SU-DHL-6 (cell line): ENCODE measurements around the gene SPRED1.

Experiments
- H2AFZ ChIP-seq: fragments of 200-600 bp; sonication (generic); 2 replicates; pipeline ENCODE4 v1.6.1; 2014; ENCODE audit warnings: low read depth, mild to moderate bottlenecking, moderate library complexity, mixed read lengths, antibody characterized with exemption, low read length; ENCODE audit not compliant: severe bottlenecking
- H3F3A ChIP-seq: fragments of 200-600 bp; shearing (Covaris generic); 2 replicates; pipeline ENCODE4 v1.6.0; 2016; ENCODE audit warnings: antibody characterized with exemption, mild to moderate bottlenecking; ENCODE audit not compliant: insufficient read depth
- H3K27ac ChIP-seq: fragments of 200-600 bp; sonication (generic); 2 replicates; pipeline ENCODE4 v1.5.1; 2016; ENCODE audit warnings: low read depth, mild to moderate bottlenecking, low read length, moderate library complexity, mixed read lengths
- H3K27me3 ChIP-seq: fragments of 200-600 bp; sonication (generic), shearing (Covaris generic); 2 replicates; pipeline ENCODE4 v1.6.0; 2014; ENCODE audit warnings: mild to moderate bottlenecking, low read length
- H3K36me3 ChIP-seq: fragments of 200-600 bp; sonication (generic); 2 replicates; pipeline ENCODE4 v1.6.1; 2014; ENCODE audit warnings: mild to moderate bottlenecking, low read length, mixed read lengths
- H3K4me2 ChIP-seq: fragments of 300-600, 200-600 bp; shearing (Covaris generic), sonication (generic); 2 replicates; pipeline ENCODE4 v1.6.0; 2014; ENCODE audit warnings: low read length, low read depth, mild to moderate bottlenecking; ENCODE audit not compliant: poor library complexity, severe bottlenecking
- H3K4me3 ChIP-seq: fragments of 200-600 bp; sonication (generic); 2 replicates; pipeline ENCODE4 v1.5.1; 2014; ENCODE audit warnings: antibody characterized with exemption, low read length, mild to moderate bottlenecking, mixed read lengths; ENCODE audit not compliant: insufficient read depth, poor library complexity, severe bottlenecking
- H3K79me2 ChIP-seq: fragments of 200-600 bp; sonication (generic); 2 replicates; pipeline ENCODE4 v1.6.1; 2014; ENCODE audit warnings: mild to moderate bottlenecking, low read length, moderate library complexity; ENCODE audit not compliant: insufficient read depth
- H3K9ac ChIP-seq: fragments of 200-600 bp; sonication (generic); 2 replicates; pipeline ENCODE4 v1.7.0; 2014; ENCODE audit warnings: mild to moderate bottlenecking, low read length
- H3K9me2 ChIP-seq: fragments of 200-600 bp; sonication (generic); replicated peaks from 2 replicates; pipeline ENCODE4 v1.6.1; 2014; ENCODE audit warnings: low read length; ENCODE audit not compliant: insufficient read depth
- H3K9me3 ChIP-seq: fragments of 200-600 bp; sonication (generic); 2 replicates; pipeline ENCODE4 v1.6.1; 2014; ENCODE audit warnings: low read length, mixed read lengths; ENCODE audit not compliant: insufficient read depth
- H4K20me1 ChIP-seq: fragments of 200-600 bp; sonication (generic); 2 replicates; pipeline ENCODE4 v1.6.1; 2014; ENCODE audit warnings: low read depth, mild to moderate bottlenecking, antibody characterized with exemption, low read length, moderate library complexity, mixed read lengths
- EZH2phosphoT487 ChIP-seq: fragments of 200-600 bp; sonication (generic), shearing (Covaris generic); conservative IDR thresholded peaks from 2 replicates; pipeline ENCODE4 v1.6.1; 2018; ENCODE audit warnings: mild to moderate bottlenecking, antibody characterized with exemption, low read length, moderate library complexity, mixed read lengths
- TF ChIP-seq, protein P1 (sequence below): fragments of 200-600 bp; sonication (generic); IDR thresholded peaks from one replicate; pipeline ENCODE4 v1.5.1; 2017; ENCODE audit warnings: antibody characterized with exemption, mild to moderate bottlenecking, low read length, moderate library complexity; ENCODE audit not compliant: insufficient read depth, poor library complexity, severe bottlenecking

The SPRED1 gene

DNA sequence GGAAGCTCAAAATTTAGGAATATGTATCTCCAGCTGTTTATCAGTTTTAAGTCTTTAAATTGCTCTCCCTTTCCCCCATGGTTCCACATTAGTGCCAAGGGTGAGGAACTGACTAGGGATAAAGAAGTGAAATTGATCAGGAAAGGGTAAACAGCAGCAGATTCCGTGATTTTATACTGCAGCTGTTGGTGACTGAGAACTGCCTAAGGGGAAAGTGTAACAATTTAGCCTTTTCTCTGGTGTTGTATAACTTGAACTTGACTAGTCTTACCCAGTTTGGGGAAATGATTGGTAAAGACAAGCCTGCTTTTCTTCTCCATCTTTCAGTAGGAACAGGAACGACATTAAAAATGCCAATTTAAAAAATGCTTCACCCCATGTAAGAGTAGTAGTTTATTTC lies 5.0 kb downstream of the SPRED1 start:
- H3K79me2 ChIP-seq = peaks cover 86% of the 10 kb centered on the region
- no peaks in the 10 kb centered on the region for H3K27me3 ChIP-seq
- H3K9ac ChIP-seq = no peak overlapping the region
- H4K20me1 ChIP-seq = peaks cover 59% of the 10 kb centered on the region
- H3K9me3 ChIP-seq = no peaks in the 10 kb centered on the region
- no peak overlapping the region for H3K4me2 ChIP-seq
- H3K4me3 ChIP-seq = no peak overlapping the region
- TF ChIP-seq, protein P1, sequence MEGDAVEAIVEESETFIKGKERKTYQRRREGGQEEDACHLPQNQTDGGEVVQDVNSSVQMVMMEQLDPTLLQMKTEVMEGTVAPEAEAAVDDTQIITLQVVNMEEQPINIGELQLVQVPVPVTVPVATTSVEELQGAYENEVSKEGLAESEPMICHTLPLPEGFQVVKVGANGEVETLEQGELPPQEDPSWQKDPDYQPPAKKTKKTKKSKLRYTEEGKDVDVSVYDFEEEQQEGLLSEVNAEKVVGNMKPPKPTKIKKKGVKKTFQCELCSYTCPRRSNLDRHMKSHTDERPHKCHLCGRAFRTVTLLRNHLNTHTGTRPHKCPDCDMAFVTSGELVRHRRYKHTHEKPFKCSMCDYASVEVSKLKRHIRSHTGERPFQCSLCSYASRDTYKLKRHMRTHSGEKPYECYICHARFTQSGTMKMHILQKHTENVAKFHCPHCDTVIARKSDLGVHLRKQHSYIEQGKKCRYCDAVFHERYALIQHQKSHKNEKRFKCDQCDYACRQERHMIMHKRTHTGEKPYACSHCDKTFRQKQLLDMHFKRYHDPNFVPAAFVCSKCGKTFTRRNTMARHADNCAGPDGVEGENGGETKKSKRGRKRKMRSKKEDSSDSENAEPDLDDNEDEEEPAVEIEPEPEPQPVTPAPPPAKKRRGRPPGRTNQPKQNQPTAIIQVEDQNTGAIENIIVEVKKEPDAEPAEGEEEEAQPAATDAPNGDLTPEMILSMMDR = no peak
- TF ChIP-seq EZH2phosphoT487 = no peak
- H3K27ac ChIP-seq = no peak overlapping the region
- H3F3A ChIP-seq = peaks cover 25% of the 10 kb centered on the region
- no peaks in the 10 kb centered on the region for H3K36me3 ChIP-seq
- no peaks in the 10 kb centered on the region for H3K9me2 ChIP-seq
- H2AFZ ChIP-seq = no peak overlapping the region

DNA sequence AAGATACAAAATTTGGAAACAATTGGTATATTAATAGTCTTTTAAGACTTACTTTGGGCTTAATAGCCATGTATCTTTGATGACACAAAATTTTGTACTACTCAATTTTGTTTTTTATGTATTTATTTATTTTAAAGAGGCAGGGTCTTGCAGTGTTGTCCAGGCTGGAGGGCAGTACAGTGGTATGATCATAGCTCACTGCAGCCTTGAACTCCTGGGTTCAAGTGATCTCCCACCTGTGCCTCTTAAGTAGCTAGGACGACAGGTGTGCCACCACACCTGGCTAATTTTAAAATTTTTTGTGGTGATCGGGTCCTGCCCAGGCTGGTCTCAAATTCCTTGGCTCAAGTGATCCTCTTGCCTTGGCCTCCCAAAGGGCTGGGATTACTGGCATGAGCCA lies 6.5 kb downstream of the SPRED1 start:
- H3K27me3 ChIP-seq = no peaks in the 10 kb centered on the region
- peaks cover 59% of the 10 kb centered on the region for H4K20me1 ChIP-seq
- H3K9ac ChIP-seq = no peak overlapping the region
- H3K79me2 ChIP-seq = peaks cover 85% of the 10 kb centered on the region
- H3F3A ChIP-seq = peaks cover 18% of the 10 kb centered on the region
- H2AFZ ChIP-seq = no peak overlapping the region
- H3K9me3 ChIP-seq = no peaks in the 10 kb centered on the region
- no peak overlapping the region for H3K4me2 ChIP-seq
- H3K36me3 ChIP-seq = no peaks in the 10 kb centered on the region
- H3K9me2 ChIP-seq = no peaks in the 10 kb centered on the region
- H3K4me3 ChIP-seq = no peak overlapping the region
- H3K27ac ChIP-seq = no peak overlapping the region
- TF ChIP-seq EZH2phosphoT487 = no peak

DNA sequence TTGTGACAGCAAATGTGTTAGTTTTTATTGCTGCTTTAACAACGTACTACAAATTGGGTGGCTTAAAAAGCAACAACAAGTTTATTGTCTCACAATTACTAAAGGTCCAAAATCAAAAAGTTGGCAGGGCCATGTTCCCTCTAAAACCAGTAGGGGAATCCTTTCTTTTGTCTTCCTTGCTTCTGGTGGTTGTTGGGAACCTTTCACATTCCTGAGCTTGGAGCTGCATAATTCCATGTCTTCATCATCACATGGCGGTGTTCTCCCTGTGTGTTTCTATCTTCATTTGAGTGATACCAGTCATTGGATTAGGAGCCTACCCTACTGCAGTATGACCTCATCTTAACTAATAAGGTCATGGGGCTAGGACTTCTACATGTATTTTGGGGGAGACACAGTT lies 7.4 kb downstream of the SPRED1 start:
- Histone ChIP-seq H3K9me3 (no peaks in the 10 kb centered on the region), H3K36me3 (no peaks in the 10 kb centered on the region), H3K9ac (no peak overlapping the region), H3F3A (peaks cover 10% of the 10 kb centered on the region; the same call in 1 of the 2 replicates), H3K4me3 (no peak overlapping the region), H4K20me1 (peaks cover 52% of the 10 kb centered on the region), H3K79me2 (peaks cover 84% of the 10 kb centered on the region), H3K27ac (no peak overlapping the region), H3K9me2 (no peaks in the 10 kb centered on the region), H3K27me3 (no peaks in the 10 kb centered on the region), H2AFZ (no peak overlapping the region), H3K4me2 (no peak overlapping the region)
- no peak for TF ChIP-seq EZH2phosphoT487
- TF ChIP-seq, protein P1 = no peak

- Histone ChIP-seq H3K4me3 (no peak overlapping the region), H3F3A (no peaks in the 10 kb centered on the region), H3K79me2 (peaks cover 67% of the 10 kb centered on the region), H3K9me3 (no peaks in the 10 kb centered on the region), H3K9ac (no peak overlapping the region), H3K4me2 (no peak overlapping the region), H2AFZ (no peak overlapping the region), H3K27ac (no peak overlapping the region), H3K9me2 (no peaks in the 10 kb centered on the region), H3K27me3 (no peaks in the 10 kb centered on the region), H3K36me3 (no peaks in the 10 kb centered on the region), H4K20me1 (peaks cover 30% of the 10 kb centered on the region)
- TF ChIP-seq EZH2phosphoT487 = no peak
- TF ChIP-seq, protein P1 = no peak
Measured at GRCh38 chr15:38263251-38263650, 10.6 kb downstream of the SPRED1 start.
